Pons (tissue), 1 donor: ENCODE data around the gene RBP5.

ENCODE experiments used
- DNase-seq: peaks from one replicate; pipeline ENCODE4 v3.0.0-alpha.2; 2016; ENCODE audit warnings: low spot score

The RBP5 gene

GRCh38 chr12:7101047-7101693 lies 27.5 kb downstream of the RBP5 start:
- DNase-seq = no peak

- no peak for DNase-seq
Observed at GRCh38 chr12:7100239-7100638, 28.4 kb downstream of the RBP5 start.

- peak; percentile 40 for DNase-seq
Observed at GRCh38 chr12:7099290-7099996, 29.2 kb downstream of the RBP5 start.

GRCh38 chr12:7096979-7097378 lies 31.7 kb downstream of the RBP5 start:
- no peak for DNase-seq

- DNase-seq = no peak
Observed at GRCh38 chr12:7096006-7096932, 32.4 kb downstream of the RBP5 start.

GRCh38 chr12:7093892-7094291 lies 34.8 kb downstream of the RBP5 start:
- no peak for DNase-seq

- DNase-seq = no peak
Observed at GRCh38 chr12:7093486-7093885, 35.2 kb downstream of the RBP5 start.

GRCh38 chr12:7092986-7093460 lies 35.7 kb downstream of the RBP5 start:
- DNase-seq = no peak

- DNase-seq = peak; percentile 42
Observed at GRCh38 chr12:7092229-7092985, 36.3 kb downstream of the RBP5 start, which contains the start of gene C1R. TSS of gene C1R (minus strand) at chr12:7092445. CDS start at chr12:7092388, 57 bp downstream.

- DNase-seq = no peak
Observed at GRCh38 chr12:7091660-7092228, 36.9 kb downstream of the RBP5 start.

- no peak for DNase-seq
Observed at GRCh38 chr12:7091171-7091570, 37.5 kb downstream of the RBP5 start.

- no peak for DNase-seq
Observed at GRCh38 chr12:7090222-7090998, 38.3 kb downstream of the RBP5 start.

- no peak for DNase-seq
Observed at GRCh38 chr12:7089196-7089871, 39.4 kb downstream of the RBP5 start.

- DNase-seq = no peak
Observed at GRCh38 chr12:7083125-7083524, 45.6 kb downstream of the RBP5 start.

- DNase-seq = no peak
Observed at GRCh38 chr12:7081037-7081436, 47.7 kb downstream of the RBP5 start.

- no peak for DNase-seq
Observed at GRCh38 chr12:7079826-7080125, 48.9 kb downstream of the RBP5 start.

GRCh38 chr12:7078163-7078562 lies 50.5 kb downstream of the RBP5 start:
- no peak for DNase-seq

GRCh38 chr12:7076493-7076892 lies 52.2 kb downstream of the RBP5 start:
- no peak for DNase-seq

GRCh38 chr12:7075939-7076338 lies 52.8 kb downstream of the RBP5 start:
- DNase-seq = no peak

- no peak for DNase-seq
Observed at GRCh38 chr12:7075518-7075917, 53.2 kb downstream of the RBP5 start.
